Measurements from ENCODE around the gene PPFIBP1. TPM values are rescaled to one million over a fixed set of nuclear protein-coding genes. Genes with fewer than 3 reads are reported as not detected.

The PPFIBP1 gene
- total RNA-seq, 3 donors from 2014 or later (not counting 1 experiment from before 2014, with no cell fraction given) = 0.73 to 1.6 (median 1.4) TPM

DNA sequence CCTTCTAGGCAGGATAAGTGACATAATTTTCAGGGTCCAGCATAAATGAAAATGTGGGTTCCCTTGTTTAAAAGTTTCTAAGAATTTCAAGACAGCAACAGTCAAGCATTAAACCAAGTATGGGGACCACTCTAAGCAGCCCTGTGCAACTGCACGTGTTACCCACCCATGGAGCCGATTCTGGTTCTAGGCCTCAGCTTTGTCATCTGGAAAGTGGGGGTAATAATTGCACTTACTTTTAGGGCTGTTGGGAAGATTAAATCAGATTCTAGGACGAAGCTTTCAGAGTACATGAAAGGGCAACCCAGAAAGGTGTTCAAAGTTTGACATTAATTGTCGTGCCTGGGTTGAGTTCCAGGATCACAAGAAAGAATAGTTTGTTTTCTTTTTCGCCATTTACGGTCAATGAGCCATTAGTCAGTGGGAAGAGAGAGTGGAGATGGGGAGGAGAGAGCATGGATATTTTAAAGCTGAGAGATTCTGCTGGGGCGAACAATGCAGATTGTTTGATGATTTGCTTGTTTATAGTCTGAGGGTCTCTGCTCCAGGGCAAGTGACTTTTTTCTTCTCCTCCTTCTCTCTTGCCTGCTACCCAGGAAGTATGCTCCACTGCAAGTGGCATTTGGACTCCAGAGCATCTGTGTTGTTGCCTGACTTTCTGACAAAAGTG is 10.7 kb upstream of the PPFIBP1 start:
- no peak overlapping the region for H3K27ac ChIP-seq (ENCODE audit: low read length)
- ATAC-seq = no peak
- H3K4me3 ChIP-seq (ENCODE audit: low read length) = no peak overlapping the region
- Mint-ChIP-seq H3K4me1 (no peaks in the 10 kb centered on the region), H3K4me3 (no peak overlapping the region), H3K27ac (no peak overlapping the region), H3K9me3 (no peaks in the 10 kb centered on the region), H3K27me3 (ENCODE audit: low read depth in 2 of 2) (peaks cover 14 to 21% of the 10 kb centered on the region in 2 donors), H3K36me3 (no peaks in the 10 kb centered on the region)
- H3K4me1 ChIP-seq (ENCODE audit: control insufficient read depth, insufficient read depth, low read length) = no peaks in the 10 kb centered on the region
- DNase-seq = no peak
- TF ChIP-seq, protein P1, sequence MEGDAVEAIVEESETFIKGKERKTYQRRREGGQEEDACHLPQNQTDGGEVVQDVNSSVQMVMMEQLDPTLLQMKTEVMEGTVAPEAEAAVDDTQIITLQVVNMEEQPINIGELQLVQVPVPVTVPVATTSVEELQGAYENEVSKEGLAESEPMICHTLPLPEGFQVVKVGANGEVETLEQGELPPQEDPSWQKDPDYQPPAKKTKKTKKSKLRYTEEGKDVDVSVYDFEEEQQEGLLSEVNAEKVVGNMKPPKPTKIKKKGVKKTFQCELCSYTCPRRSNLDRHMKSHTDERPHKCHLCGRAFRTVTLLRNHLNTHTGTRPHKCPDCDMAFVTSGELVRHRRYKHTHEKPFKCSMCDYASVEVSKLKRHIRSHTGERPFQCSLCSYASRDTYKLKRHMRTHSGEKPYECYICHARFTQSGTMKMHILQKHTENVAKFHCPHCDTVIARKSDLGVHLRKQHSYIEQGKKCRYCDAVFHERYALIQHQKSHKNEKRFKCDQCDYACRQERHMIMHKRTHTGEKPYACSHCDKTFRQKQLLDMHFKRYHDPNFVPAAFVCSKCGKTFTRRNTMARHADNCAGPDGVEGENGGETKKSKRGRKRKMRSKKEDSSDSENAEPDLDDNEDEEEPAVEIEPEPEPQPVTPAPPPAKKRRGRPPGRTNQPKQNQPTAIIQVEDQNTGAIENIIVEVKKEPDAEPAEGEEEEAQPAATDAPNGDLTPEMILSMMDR (IDR thresholded peaks at IDR 0.05) = no peak
- H3K9me3 ChIP-seq (ENCODE audit: control insufficient read depth, insufficient read depth, low read length) = no peaks in the 10 kb centered on the region
- WGBS (ENCODE audit: insufficient coverage) = 88% methylated on average over 7 of the region's 7 CpGs
- H3K36me3 ChIP-seq (ENCODE audit: control insufficient read depth, insufficient read depth, low read length) = no peaks in the 10 kb centered on the region
- no peaks in the 10 kb centered on the region for H3K27me3 ChIP-seq (ENCODE audit: control insufficient read depth, insufficient read depth, low read length)
- intact Hi-C loops (cut with micrococcal nuclease) = no loop called here

DNA sequence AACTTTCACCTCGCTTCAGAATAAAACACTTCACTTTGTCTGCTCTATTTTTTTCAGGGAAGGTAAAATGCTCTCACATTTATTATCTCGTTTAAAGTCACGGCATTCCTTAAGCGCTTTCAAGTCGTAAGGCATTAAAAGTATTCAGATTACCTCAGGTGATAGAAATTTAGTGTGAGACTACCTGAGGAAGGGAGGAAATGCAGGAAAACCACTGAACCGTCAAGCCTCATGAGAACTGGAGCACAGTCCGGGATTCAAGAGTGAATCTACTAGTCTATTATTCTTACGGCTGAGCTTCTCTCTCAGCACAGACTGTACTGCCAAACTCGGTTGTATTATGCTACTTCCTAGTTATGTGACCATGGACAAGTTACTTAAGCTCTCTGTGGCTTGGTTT is 8.3 kb upstream of the PPFIBP1 start:
- no peaks in the 10 kb centered on the region for H3K9me3 Mint-ChIP-seq
- no peak overlapping the region for H3K27ac Mint-ChIP-seq
- ATAC-seq = no peak
- no peaks in the 10 kb centered on the region for H3K4me1 Mint-ChIP-seq
- no peaks in the 10 kb centered on the region for H3K4me1 ChIP-seq (ENCODE audit: control insufficient read depth, insufficient read depth, low read length)
- no peak overlapping the region for H3K4me3 ChIP-seq (ENCODE audit: low read length)
- no peaks in the 10 kb centered on the region for H3K36me3 Mint-ChIP-seq
- DNase-seq = no peak
- intact Hi-C loops (cut with micrococcal nuclease) = no loop called here
- H3K27me3 Mint-ChIP-seq (ENCODE audit: low read depth in 2 of 2) = peaks cover 26 to 28% of the 10 kb centered on the region in 2 donors
- no peaks in the 10 kb centered on the region for H3K27me3 ChIP-seq (ENCODE audit: control insufficient read depth, insufficient read depth, low read length)
- no peak overlapping the region for H3K4me3 Mint-ChIP-seq
- WGBS (ENCODE audit: insufficient coverage) = 85% methylated on average over 8 of the region's 9 CpGs
- TF ChIP-seq, protein P1 (IDR thresholded peaks at IDR 0.05) = no peak
- H3K27ac ChIP-seq (ENCODE audit: low read length) = no peak overlapping the region
- H3K36me3 ChIP-seq (ENCODE audit: control insufficient read depth, insufficient read depth, low read length) = no peaks in the 10 kb centered on the region
- H3K9me3 ChIP-seq (ENCODE audit: control insufficient read depth, insufficient read depth, low read length) = no peaks in the 10 kb centered on the region

DNA sequence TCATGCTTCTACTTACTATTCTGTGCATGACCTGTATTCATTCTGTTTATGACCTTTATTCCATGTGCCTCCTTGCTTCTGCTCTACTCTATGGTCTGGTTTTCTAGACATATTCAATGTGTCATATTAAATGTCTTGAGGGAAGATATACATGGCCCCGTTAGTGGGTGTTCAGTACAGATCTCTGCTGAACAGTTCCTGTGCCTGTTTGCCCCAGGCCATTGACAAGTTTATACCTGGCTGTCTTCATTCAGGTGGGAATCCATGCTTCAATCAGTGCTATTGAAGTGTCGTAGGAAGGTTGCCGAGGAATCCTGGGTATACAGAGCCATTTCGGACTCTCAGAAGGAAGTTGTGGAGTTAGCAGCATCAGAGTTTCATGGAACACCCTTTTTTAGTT is 7.4 kb upstream of the PPFIBP1 start:
- TF ChIP-seq, protein P1 (IDR thresholded peaks at IDR 0.05) = no peak
- Mint-ChIP-seq H3K4me3 (no peak overlapping the region), H3K27ac (no peak overlapping the region), H3K36me3 (no peaks in the 10 kb centered on the region), H3K27me3 (ENCODE audit: low read depth in 2 of 2) (peaks cover 24 to 36% of the 10 kb centered on the region in 2 donors), H3K4me1 (no peaks in the 10 kb centered on the region), H3K9me3 (no peaks in the 10 kb centered on the region)
- Histone ChIP-seq H3K9me3 (ENCODE audit: control insufficient read depth, insufficient read depth, low read length) (no peaks in the 10 kb centered on the region), H3K27me3 (ENCODE audit: control insufficient read depth, insufficient read depth, low read length) (no peaks in the 10 kb centered on the region), H3K36me3 (ENCODE audit: control insufficient read depth, insufficient read depth, low read length) (no peaks in the 10 kb centered on the region), H3K4me1 (ENCODE audit: control insufficient read depth, insufficient read depth, low read length) (no peaks in the 10 kb centered on the region), H3K27ac (ENCODE audit: low read length) (no peak overlapping the region), H3K4me3 (ENCODE audit: low read length) (no peak overlapping the region)
- ATAC-seq (no peak), DNase-seq (no peak)
- 83% methylated on average over 4 of the region's 4 CpGs for WGBS (ENCODE audit: insufficient coverage)
- intact Hi-C loops (cut with micrococcal nuclease) = no loop called here

DNA sequence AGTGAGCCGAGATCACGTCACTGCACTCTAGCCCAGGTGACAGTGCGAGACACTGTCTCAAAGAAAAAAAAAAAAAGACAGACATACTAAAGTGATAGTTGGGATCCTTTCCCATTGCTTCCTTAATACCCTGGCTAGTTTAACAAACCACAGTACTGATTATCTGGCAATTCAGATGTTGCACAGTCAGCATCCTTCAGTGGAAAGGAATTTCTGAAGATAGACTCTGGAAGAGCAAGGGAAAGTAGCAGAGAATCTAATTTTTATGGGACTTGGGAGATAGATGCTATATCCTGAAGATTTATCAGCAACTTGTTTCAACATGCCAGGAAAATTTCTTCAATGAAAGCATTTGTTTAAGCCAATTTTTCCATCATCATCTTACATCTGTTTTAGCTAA is 6.5 kb upstream of the PPFIBP1 start:
- no peaks in the 10 kb centered on the region for H3K9me3 ChIP-seq (ENCODE audit: control insufficient read depth, insufficient read depth, low read length)
- no peak overlapping the region for H3K27ac Mint-ChIP-seq
- no peaks in the 10 kb centered on the region for H3K9me3 Mint-ChIP-seq
- no peak overlapping the region for H3K27ac ChIP-seq (ENCODE audit: low read length)
- H3K27me3 ChIP-seq (ENCODE audit: control insufficient read depth, insufficient read depth, low read length) = no peaks in the 10 kb centered on the region
- intact Hi-C loops (cut with micrococcal nuclease) = no loop called here
- TF ChIP-seq, protein P1 (IDR thresholded peaks at IDR 0.05) = no peak
- H3K27me3 Mint-ChIP-seq (ENCODE audit: low read depth in 2 of 2) = peaks cover 28 to 37% of the 10 kb centered on the region in 2 donors
- H3K36me3 ChIP-seq (ENCODE audit: control insufficient read depth, insufficient read depth, low read length) = no peaks in the 10 kb centered on the region
- H3K4me1 ChIP-seq (ENCODE audit: control insufficient read depth, insufficient read depth, low read length) = no peaks in the 10 kb centered on the region
- no peak overlapping the region for H3K4me3 ChIP-seq (ENCODE audit: low read length)
- ATAC-seq (no peak), DNase-seq (no peak)
- H3K4me3 Mint-ChIP-seq = no peak overlapping the region
- no peaks in the 10 kb centered on the region for H3K4me1 Mint-ChIP-seq
- WGBS (ENCODE audit: insufficient coverage) = 97% methylated on average over 3 of the region's 3 CpGs
- H3K36me3 Mint-ChIP-seq = no peaks in the 10 kb centered on the region

Data from natural killer cell (primary cell).